Measurements from ENCODE around the gene MRPS34. TPM values are rescaled to one million over a fixed set of nuclear protein-coding genes. Genes with fewer than 3 reads are reported as not detected.

The MRPS34 gene
- total and polyA plus RNA-seq, 10 of the 15 experiments (the other 5 are each of a cell fraction or from before 2014, with no cell fraction given): 3.6 to 285 (median 147) TPM

- intact Hi-C loops (cut with micrococcal nuclease; ENCODE audit: unreplicated experiment): no loop called here
- 72% methylated on average over 16 of the region's 18 CpGs for WGBS (ENCODE audit: insufficient coverage, insufficient replicate concordance, low lambda C conversion rate, missing lambda C conversion rate)
- DNase-seq (ENCODE audit: low read depth, low spot score): no peak
- Histone ChIP-seq H4K20me1 (ENCODE audit: control insufficient read depth, insufficient read depth) (no peaks in the 10 kb centered on the region), H3K9ac (ENCODE audit: control insufficient read depth, insufficient read depth, low read length) (no peak overlapping the region), H3K27me3 (replicated peaks in 1 of 2; ENCODE audit: control insufficient read depth in 2 of 2, insufficient read depth in 2 of 2, low read length in 1 of 2) (no peaks in the 10 kb centered on the region), H3K4me2 (ENCODE audit: control insufficient read depth, insufficient read depth) (no peak overlapping the region), H3K4me3 (no peak overlapping the region), H3K27ac (ENCODE audit: control insufficient read depth, insufficient read depth) (no peak overlapping the region), H2AFZ (ENCODE audit: control insufficient read depth, low read depth, low read length) (no peak overlapping the region), H3K4me1 (ENCODE audit: control insufficient read depth, insufficient read depth, low read length) (no peaks in the 10 kb centered on the region), H3K79me2 (ENCODE audit: control insufficient read depth, insufficient read depth, low read length) (no peaks in the 10 kb centered on the region), H3K9me3 (replicated peaks; ENCODE audit: control insufficient read depth, insufficient read depth, low read length) (no peaks in the 10 kb centered on the region; the same call in 2 of the 3 replicates), H3K36me3 (ENCODE audit: control insufficient read depth in 2 of 2, insufficient read depth in 2 of 2, low read length in 1 of 2) (peaks cover 0 to 7% of the 10 kb centered on the region in 2 experiments; a peak in 2 of 4 replicates)
- FAIRE-seq: no peak
- in situ Hi-C loops (cut with MboI): no loop called here
- SMC1A ChIA-PET (ENCODE audit: uncharacterized antibody, unreplicated experiment): no interaction called here
- TF ChIP-seq TCF12 (IDR thresholded peaks at IDR 0.05; ENCODE audit: low read depth, low read length) (no peak), NR2C1 (IDR thresholded peaks at IDR 0.05) (no peak), BHLHE40 (IDR thresholded peaks at IDR 0.05; ENCODE audit: borderline replicate concordance in 1 of 2, low read depth in 2 of 2, low read length in 1 of 2) (no peak), ZNF592 (IDR thresholded peaks at IDR 0.05) (no peak), NKRF (conservative IDR thresholded peaks at IDR 0.05) (no peak), ATF3 (IDR thresholded peaks at IDR 0.05; ENCODE audit: borderline replicate concordance, extremely low read depth, low read depth, low read length) (no peak), ZBTB11 (CRISPR knock-in tag; IDR thresholded peaks at IDR 0.05) (no peak), FOS (IDR thresholded peaks at IDR 0.05; ENCODE audit: borderline replicate concordance, extremely low read depth, insufficient read length) (no peak), TCF3 (IDR thresholded peaks at IDR 0.05; ENCODE audit: borderline replicate concordance, insufficient read depth, low read depth, low read length) (no peak), SIX5 (IDR thresholded peaks at IDR 0.05; ENCODE audit: low read depth, low read length, severe bottlenecking) (no peak), RB1 (IDR thresholded peaks at IDR 0.05; ENCODE audit: borderline replicate concordance) (no peak)
- no peak for ATAC-seq
- no TSS peak for BruUV-seq (replicated peaks)
- POLR2A ChIA-PET: no interaction called here
- RAD21 ChIA-PET (ENCODE audit: unreplicated experiment): no interaction called here
- CTCF ChIA-PET: no interaction called here
These were observed 21.4 kb upstream of the MRPS34 start for GRCh38 chr16:1794221-1794871.

Measured in GM12878 (cell line).